BLaER1 treated with 17β-estradiol and CSF1 and Interleukin-3, amounts not matched to agents 10 nM and 100 nM (cell line): ENCODE data around the gene BCAS3.

Source experiments
- H3K27ac ChIP-seq, 11 experiments: shearing (Covaris generic); formaldehyde crosslinking; 2 replicates each; pipeline ENCODE4 v1.8.1; 2022
- H3K27me3 ChIP-seq, 11 experiments: shearing (Covaris generic); formaldehyde crosslinking; 2 replicates each; pipeline ENCODE4 v1.8.1; 2022
- H3K36me3 ChIP-seq, 11 experiments: shearing (Covaris generic); formaldehyde crosslinking; 2 replicates each; pipeline ENCODE4 v1.8.1; 2022
- H3K4me1 ChIP-seq, 10 experiments: shearing (Covaris generic); formaldehyde crosslinking; 2 replicates each; pipeline ENCODE4 v1.8.1; 2022
- H3K4me2 ChIP-seq, 11 experiments: shearing (Covaris generic); formaldehyde crosslinking; 2 replicates each; pipeline ENCODE4 v1.8.1; 2022
- H3K4me3 ChIP-seq, 10 experiments: shearing (Covaris generic); formaldehyde crosslinking; 2 replicates each; pipeline ENCODE4 v1.8.1; 2022
- H3K9ac ChIP-seq, 11 experiments: shearing (Covaris generic); formaldehyde crosslinking; 2 replicates each; pipeline ENCODE4 v1.8.1; 2022
- H3K9me3 ChIP-seq, 11 experiments: shearing (Covaris generic); formaldehyde crosslinking; replicated peaks in 1 of 11; 2 replicates each; pipeline ENCODE4 v1.8.1; 2022
- H4K20me1 ChIP-seq, 11 experiments: shearing (Covaris generic); formaldehyde crosslinking; 2 replicates each; pipeline ENCODE4 v1.8.1; 2022
- Cebpa-rat ChIP-seq, 11 experiments: shearing (Covaris generic); IDR thresholded peaks; 2 replicates each; pipeline ENCODE4 v1.8.1; 2022

The BCAS3 gene

DNA sequence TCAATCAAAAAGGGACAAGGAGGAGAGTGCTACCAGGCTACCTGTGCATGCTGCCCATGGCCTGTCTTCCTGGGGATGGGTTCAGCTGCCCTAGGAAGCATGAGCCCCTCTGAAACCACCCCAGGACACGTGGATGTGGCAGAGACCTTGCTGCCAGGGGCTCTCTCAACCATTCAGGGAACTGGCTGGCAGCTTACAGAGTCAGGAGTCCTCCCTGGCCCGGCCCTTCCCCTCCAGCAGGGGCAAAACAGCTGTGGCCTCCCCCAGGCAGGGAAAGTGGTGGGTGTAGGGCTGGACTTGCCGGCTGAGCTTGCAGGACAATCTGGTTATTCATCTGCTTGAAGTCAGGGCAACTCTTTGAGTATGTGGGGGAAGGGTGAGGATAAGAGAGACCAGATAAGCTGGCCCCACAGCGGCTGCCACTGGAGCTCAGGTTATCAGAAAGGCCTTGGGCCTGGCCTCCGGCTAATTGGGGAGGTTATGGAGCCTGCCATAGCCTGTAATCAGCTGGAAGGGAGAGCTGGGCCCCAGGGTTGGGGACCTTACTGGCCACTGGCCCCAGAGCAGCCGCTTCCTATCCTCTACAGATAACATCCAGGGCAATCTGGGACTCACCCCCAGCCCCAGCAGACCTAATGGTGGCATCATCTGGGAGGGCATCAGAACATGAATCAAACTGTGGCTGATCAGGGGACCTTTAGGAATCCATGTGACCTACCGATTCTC lies 716.4 kb downstream of the BCAS3 start:
- TF ChIP-seq Cebpa-rat (IDR thresholded peaks at IDR 0.05), result no peak
- Histone ChIP-seq H3K27me3 (peaks cover 51 to 64% (median 57%) of the 10 kb centered on the region in 11 experiments), H3K4me2 (no peak overlapping the region), H3K4me1 (peaks cover 5 to 9% (median 6%) of the 10 kb centered on the region in 10 experiments; a peak in 17 of 20 replicates), H3K27ac (no peak overlapping the region), H3K36me3 (no peaks in the 10 kb centered on the region), H3K4me3 (no peak overlapping the region), H3K9me3 (peaks cover 0 to 22% (median 8%) of the 10 kb centered on the region in 11 experiments; a peak in 10 of 22 replicates), H3K9ac (no peak overlapping the region), H4K20me1 (peaks cover 0 to 67% (median 14%) of the 10 kb centered on the region in 11 experiments; a peak in 17 of 22 replicates)

DNA sequence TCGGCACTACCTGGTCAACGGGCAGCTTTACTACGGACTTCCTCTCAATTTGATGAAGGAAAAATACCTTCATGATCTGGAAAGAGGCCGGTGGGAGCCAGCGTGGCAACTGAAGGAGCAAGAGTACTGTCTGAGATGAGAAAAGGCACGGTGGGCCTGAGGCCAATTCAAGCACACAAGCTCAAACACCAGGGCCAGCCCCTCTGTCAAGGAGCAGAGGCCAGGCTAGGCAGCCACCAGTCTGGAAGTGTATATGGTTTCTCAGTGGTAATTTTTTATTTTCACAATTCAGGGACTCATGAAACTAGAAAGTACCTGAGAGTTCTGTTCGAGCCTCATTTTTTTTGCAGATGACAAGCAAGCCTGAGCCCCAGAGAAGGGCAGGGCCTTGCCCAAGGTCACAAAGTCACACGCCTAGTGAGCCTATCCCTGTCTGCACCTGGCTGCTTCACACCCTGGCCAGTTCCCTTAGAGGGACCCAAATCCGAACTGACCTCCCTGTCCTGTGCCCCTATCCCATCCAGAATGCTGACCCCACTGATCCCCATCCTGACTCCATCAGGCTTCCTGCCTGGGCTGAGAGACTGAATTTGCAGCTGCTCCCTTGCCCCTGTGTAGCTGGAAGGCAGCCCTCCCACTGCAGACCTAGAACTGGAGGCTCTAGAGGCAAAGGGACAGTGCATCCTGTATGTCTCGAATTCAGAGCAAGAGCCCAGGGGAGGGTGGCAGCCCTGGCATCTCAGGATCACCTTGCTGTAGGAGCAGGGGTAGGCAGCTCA lies 717.2 kb downstream of the BCAS3 start:
- Histone ChIP-seq H3K4me2 (no peak overlapping the region), H3K27ac (no peak overlapping the region)

DNA sequence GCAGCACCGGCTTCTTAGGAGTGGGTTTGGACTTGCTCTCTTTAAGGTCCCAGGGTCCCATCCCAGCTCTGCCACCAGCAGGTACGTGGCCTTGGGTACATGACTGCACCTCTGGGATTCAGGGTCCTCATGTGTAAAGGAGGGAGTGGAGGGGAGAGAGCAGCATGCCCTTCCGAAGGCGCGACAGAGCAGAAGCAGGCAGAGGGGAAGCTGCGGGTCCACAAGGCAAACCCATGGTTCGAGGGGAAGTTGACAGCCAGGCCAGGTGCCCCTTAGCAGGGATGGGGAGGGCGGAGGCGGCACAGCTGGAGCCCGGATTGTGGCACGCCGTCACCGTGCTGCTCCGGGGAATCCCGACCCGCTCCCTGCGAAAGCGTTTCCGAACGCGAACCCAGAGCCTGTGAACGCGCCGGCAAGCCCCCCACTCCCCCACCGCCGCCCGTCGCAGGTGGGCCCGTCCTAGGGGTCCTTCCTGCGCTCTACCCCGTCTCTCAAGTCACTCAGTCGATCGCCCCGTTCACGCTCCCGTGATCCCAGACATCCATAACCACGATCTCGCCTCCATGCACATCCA lies 717.8 kb downstream of the BCAS3 start:
- no peak overlapping the region for H3K27ac ChIP-seq
- H3K36me3 ChIP-seq, result no peaks in the 10 kb centered on the region
- no peak overlapping the region for H3K9ac ChIP-seq
- H3K4me3 ChIP-seq, result no peak overlapping the region
- H3K9me3 ChIP-seq, result peaks cover 0 to 22% (median 8%) of the 10 kb centered on the region in 11 experiments; a peak in 10 of 22 replicates
- peaks cover 0 to 73% (median 25%) of the 10 kb centered on the region in 11 experiments; a peak in 17 of 22 replicates for H4K20me1 ChIP-seq
- H3K27me3 ChIP-seq, result peaks cover 65 to 78% (median 72%) of the 10 kb centered on the region in 11 experiments
- no peak overlapping the region for H3K4me2 ChIP-seq
- H3K4me1 ChIP-seq, result peaks cover 14 to 19% (median 17%) of the 10 kb centered on the region in 10 experiments; a peak in 18 of 20 replicates
- TF ChIP-seq Cebpa-rat (IDR thresholded peaks at IDR 0.05), result no peak

More for the DNA sequence above, 717.2 kb downstream of the BCAS3 start:
- no peak for TF ChIP-seq Cebpa-rat (IDR thresholded peaks at IDR 0.05)
- no peak overlapping the region for H3K9ac ChIP-seq
- peaks cover 0 to 22% (median 8%) of the 10 kb centered on the region in 11 experiments; a peak in 10 of 22 replicates for H3K9me3 ChIP-seq
- H3K27me3 ChIP-seq, result peaks cover 58 to 71% (median 65%) of the 10 kb centered on the region in 11 experiments
- H3K36me3 ChIP-seq, result no peaks in the 10 kb centered on the region
- peaks cover 0 to 68% (median 21%) of the 10 kb centered on the region in 11 experiments; a peak in 17 of 22 replicates for H4K20me1 ChIP-seq
- no peak overlapping the region for H3K4me3 ChIP-seq
- H3K4me1 ChIP-seq, result peaks cover 11 to 16% (median 13%) of the 10 kb centered on the region in 10 experiments; a peak in 18 of 20 replicates

DNA sequence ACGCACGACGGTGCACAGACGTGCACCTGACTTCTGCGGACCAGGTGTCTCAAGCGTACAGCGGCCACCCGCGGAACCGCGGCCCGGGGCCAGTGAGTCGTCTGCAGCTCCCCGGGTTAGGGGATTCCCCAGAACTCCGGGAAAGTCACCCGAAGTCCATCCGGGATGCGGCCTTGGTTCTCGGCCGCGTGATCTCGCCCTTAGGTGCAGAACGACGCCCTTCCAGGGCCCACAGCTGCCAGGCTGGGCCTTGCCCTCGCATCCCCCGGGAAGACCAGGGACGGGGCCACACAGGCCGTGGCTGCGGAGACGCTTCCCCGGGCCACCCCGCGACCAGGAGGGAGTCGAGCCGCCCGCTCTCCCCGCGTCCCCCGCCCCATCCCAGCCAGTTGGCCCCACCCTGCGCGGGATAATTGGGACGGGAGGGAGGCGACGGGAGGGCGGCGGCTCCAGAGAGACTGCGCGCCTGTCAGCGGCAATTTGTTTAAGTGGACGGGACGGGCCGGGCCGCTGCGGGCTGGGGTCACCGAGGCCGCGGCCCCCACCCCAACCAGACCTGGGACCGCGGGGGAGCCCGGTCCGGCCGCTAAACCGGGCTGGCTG lies 718.4 kb downstream of the BCAS3 start:
- H3K36me3 ChIP-seq, result no peaks in the 10 kb centered on the region
- H3K27ac ChIP-seq, result no peak overlapping the region
- H3K4me1 ChIP-seq, result peaks cover 14 to 22% (median 17%) of the 10 kb centered on the region in 10 experiments; a peak in 18 of 20 replicates
- H3K9me3 ChIP-seq, result peaks cover 0 to 22% (median 8%) of the 10 kb centered on the region in 11 experiments; a peak in 10 of 22 replicates
- H3K4me2 ChIP-seq, result no peak overlapping the region
- peaks cover 71 to 84% (median 78%) of the 10 kb centered on the region in 11 experiments for H3K27me3 ChIP-seq
- no peak overlapping the region for H3K9ac ChIP-seq
- no peak overlapping the region for H3K4me3 ChIP-seq
- no peak for TF ChIP-seq Cebpa-rat (IDR thresholded peaks at IDR 0.05)
- peaks cover 0 to 79% (median 31%) of the 10 kb centered on the region in 11 experiments; a peak in 19 of 22 replicates for H4K20me1 ChIP-seq

DNA sequence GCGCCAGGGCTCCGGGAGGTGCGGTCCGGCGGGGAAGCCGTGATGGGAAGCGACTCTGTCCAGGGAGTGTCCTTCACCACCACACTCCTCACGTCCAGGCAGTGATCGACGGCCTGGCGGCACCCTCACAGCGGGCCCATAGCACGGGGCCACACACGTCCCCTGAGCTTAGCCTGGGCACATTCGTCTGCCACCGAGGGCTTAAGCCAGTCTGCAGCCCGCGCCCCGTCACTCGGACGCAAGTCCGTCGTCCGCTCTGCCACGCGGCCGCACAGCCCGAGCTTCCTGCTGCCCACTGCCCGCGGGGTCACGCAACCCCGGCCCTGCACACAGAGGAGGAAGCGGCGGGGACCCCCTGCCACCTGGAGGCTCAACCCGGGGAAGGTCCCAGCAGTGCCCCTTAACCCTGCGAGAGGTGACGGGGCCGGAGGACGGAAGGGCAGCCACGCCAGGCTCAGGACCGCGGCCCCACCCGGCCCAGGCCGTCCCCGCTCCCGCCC lies 719.0 kb downstream of the BCAS3 start:
- peaks cover 14 to 26% (median 17%) of the 10 kb centered on the region in 10 experiments; a peak in 18 of 20 replicates for H3K4me1 ChIP-seq
- H3K36me3 ChIP-seq, result no peaks in the 10 kb centered on the region
- no peak overlapping the region for H3K4me2 ChIP-seq
- H4K20me1 ChIP-seq, result peaks cover 0 to 80% (median 36%) of the 10 kb centered on the region in 11 experiments; a peak in 19 of 22 replicates
- H3K27me3 ChIP-seq, result peaks cover 76 to 89% (median 83%) of the 10 kb centered on the region in 11 experiments
- H3K9me3 ChIP-seq, result peaks cover 0 to 22% (median 8%) of the 10 kb centered on the region in 11 experiments; a peak in 10 of 22 replicates
- no peak for TF ChIP-seq Cebpa-rat (IDR thresholded peaks at IDR 0.05)
- no peak overlapping the region for H3K9ac ChIP-seq
- H3K27ac ChIP-seq, result no peak overlapping the region
- H3K4me3 ChIP-seq, result no peak overlapping the region

DNA sequence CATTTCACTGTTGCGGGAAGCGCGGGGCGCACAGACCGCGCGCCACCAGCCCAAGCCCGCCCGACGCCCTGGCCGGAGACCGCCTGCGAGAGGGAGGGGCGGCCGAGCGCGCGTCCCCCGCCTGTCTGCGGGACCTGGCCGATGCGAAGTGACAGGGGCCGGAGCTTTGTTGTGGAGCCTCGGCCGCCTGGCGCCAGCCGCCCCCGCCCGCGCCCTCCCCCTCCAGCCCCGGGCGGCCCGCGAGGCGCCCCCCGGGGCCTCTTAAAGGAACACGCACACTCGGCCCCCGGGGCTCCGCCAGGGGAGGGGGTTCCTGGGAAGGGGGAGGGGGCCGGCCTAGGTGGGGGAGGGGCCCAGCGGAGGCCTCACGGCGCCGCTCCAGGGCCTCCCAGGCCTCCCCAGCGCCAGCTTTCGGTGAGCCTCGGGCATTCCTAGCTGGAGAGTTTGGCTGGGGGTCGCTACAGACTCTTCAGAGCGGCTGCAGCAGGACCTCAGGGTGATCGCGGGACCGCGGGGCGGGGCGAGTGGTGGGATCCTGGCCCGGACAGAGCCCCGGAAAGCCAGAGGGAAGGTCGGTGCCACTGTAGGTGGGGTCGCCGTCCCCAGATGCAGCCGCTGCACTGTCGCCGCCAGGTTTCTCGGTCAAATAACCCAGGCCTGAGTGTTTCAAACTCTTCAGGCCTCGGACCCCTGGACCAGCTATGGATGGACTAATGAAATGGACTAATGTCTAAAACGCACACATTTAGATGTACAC lies 719.6 kb downstream of the BCAS3 start:
- Histone ChIP-seq H3K27me3 (peaks cover 83 to 96% (median 89%) of the 10 kb centered on the region in 11 experiments), H3K4me3 (no peak overlapping the region), H3K9ac (no peak overlapping the region)

DNA sequence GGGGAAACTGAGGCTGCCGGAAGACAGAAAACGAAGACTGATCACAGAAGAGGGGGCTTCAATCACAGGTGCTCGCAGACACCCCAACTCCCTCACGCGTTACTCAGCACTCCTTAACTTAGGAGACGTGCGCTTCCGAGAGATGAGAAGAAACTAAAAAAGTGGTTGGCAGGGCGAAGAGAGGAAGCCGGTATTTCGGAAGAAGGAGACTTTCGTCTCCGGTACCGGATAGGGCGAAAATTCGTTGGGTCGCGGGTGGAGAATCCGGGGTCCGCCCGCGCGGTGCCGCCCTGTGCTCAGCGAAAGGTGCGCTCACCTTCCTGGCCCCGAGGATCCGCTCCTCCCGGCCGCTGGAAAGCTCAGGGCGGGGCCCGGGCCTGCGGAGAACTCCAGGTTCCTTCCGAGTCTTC lies 721.1 kb downstream of the BCAS3 start:
- H3K4me3 ChIP-seq, result peak overlapping the region; percentile 51 to 69 (median 58)
- H3K9me3 ChIP-seq, result peaks cover 0 to 22% (median 8%) of the 10 kb centered on the region in 11 experiments; a peak in 10 of 22 replicates
- H3K36me3 ChIP-seq, result no peaks in the 10 kb centered on the region
- H3K4me1 ChIP-seq, result peaks cover 24 to 43% (median 28%) of the 10 kb centered on the region in 10 experiments
- H4K20me1 ChIP-seq, result peaks cover 0 to 90% (median 54%) of the 10 kb centered on the region in 11 experiments; a peak in 19 of 22 replicates
- H3K27me3 ChIP-seq, result peaks cover 97 to 100% (median 100%) of the 10 kb centered on the region in 11 experiments
- H3K4me2 ChIP-seq, result peak overlapping the region; percentile 90 to 100 (median 93)
- peak overlapping the region in 8 of 11 experiments; percentile 33 to 54 (median 46); a peak in 12 of 22 replicates for H3K9ac ChIP-seq
- H3K27ac ChIP-seq, result no peak overlapping the region
- no peak for TF ChIP-seq Cebpa-rat (IDR thresholded peaks at IDR 0.05)

More for the DNA sequence above, 719.6 kb downstream of the BCAS3 start:
- H3K9me3 ChIP-seq, result peaks cover 0 to 22% (median 8%) of the 10 kb centered on the region in 11 experiments; a peak in 10 of 22 replicates
- peaks cover 0 to 80% (median 40%) of the 10 kb centered on the region in 11 experiments; a peak in 19 of 22 replicates for H4K20me1 ChIP-seq
- no peaks in the 10 kb centered on the region for H3K36me3 ChIP-seq
- no peak for TF ChIP-seq Cebpa-rat (IDR thresholded peaks at IDR 0.05)
- peaks cover 14 to 30% (median 17%) of the 10 kb centered on the region in 10 experiments; a peak in 18 of 20 replicates for H3K4me1 ChIP-seq
- no peak overlapping the region for H3K4me2 ChIP-seq
- no peak overlapping the region for H3K27ac ChIP-seq
